ENCODE data around the gene PCBP3.

PCBP3 gene

GRCh38 chr21:45836694-45837670 is 193.5 kb downstream of the PCBP3 start:
- TF ChIP-seq ZNF274 (IDR thresholded peaks at IDR 0.05; ENCODE audit: low read depth, low read length), result no peak
- H3K4me3 ChIP-seq (ENCODE audit: low read length), result no peak overlapping the region

- no peak for TF ChIP-seq ZNF274 (IDR thresholded peaks at IDR 0.05; ENCODE audit: low read depth, low read length)
- H3K4me3 ChIP-seq (ENCODE audit: low read length), result no peak overlapping the region
These were observed 194.4 kb downstream of the PCBP3 start for GRCh38 chr21:45837936-45838335.

DNA sequence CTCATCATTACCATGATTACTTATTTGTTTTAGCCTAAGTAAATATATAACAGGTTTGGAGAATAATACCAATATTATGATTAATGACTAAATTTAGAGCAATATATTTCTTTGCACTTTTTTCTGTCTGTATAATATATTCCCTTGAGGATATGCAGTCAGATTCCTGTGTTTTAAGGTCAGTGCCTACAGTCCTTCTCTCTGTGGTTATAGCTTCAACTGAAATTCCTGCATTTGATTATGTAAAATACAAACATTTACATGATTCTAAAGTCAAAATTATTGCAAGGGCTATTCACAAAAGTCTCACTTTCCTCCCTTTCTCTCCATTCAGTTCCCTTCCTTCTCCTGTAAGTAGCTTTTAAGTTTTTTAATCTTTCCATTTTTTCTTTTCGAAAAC is 195.1 kb downstream of the PCBP3 start:
- no peak for TF ChIP-seq ZNF274 (IDR thresholded peaks at IDR 0.05; ENCODE audit: low read depth, low read length)
- no peak overlapping the region for H3K4me3 ChIP-seq (ENCODE audit: low read length)

DNA sequence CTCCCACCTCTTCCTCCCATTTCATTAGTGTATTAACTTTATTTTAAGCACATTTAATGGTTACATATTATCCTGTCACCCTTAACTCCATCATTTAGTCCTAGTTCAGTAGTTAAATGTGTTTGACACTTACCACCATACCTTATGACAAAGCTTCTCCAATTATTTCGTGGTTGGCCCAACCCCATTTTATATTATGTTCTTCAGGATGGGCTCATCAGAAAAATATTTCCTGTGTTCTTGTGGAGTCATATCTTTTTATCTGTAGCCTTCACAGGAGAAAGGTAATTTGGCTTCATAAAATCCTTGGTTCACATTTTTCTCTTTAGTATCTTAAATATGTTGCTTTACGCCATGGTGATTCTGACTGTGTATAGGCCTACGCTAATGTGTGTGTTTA is 195.7 kb downstream of the PCBP3 start:
- no peak overlapping the region for H3K4me3 ChIP-seq (ENCODE audit: low read length)
- no peak for TF ChIP-seq ZNF274 (IDR thresholded peaks at IDR 0.05; ENCODE audit: low read depth, low read length)

DNA sequence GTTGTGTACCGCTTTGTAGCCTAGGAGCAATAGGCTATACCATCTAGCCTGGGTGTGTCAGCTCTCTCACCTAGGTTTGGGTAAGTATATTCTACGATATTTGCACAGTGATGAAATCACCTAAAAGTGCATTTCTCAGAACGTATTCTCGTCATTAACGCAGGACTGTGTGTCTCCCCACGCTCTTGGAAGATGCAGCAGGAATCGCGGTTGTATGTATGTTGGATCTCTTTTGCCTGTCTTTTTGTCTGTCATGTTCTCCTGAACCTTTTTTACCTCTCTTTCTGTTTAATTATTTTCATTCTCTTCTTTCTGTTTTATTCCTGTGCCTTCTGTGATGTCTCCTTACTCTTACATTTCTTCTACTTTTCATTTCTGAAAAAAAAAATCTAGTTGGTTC is 197.5 kb downstream of the PCBP3 start:
- no peak for TF ChIP-seq ZNF274 (IDR thresholded peaks at IDR 0.05; ENCODE audit: low read depth, low read length)
- no peak overlapping the region for H3K4me3 ChIP-seq (ENCODE audit: low read length)

- TF ChIP-seq ZNF274 (IDR thresholded peaks at IDR 0.05; ENCODE audit: low read depth, low read length), result no peak
- no peak overlapping the region for H3K4me3 ChIP-seq (ENCODE audit: low read length)
These were observed 199.9 kb downstream of the PCBP3 start for GRCh38 chr21:45843426-45843825.

- H3K4me3 ChIP-seq (ENCODE audit: low read length), result no peak overlapping the region
These were observed 200.7 kb downstream of the PCBP3 start for GRCh38 chr21:45844181-45844580.

DNA sequence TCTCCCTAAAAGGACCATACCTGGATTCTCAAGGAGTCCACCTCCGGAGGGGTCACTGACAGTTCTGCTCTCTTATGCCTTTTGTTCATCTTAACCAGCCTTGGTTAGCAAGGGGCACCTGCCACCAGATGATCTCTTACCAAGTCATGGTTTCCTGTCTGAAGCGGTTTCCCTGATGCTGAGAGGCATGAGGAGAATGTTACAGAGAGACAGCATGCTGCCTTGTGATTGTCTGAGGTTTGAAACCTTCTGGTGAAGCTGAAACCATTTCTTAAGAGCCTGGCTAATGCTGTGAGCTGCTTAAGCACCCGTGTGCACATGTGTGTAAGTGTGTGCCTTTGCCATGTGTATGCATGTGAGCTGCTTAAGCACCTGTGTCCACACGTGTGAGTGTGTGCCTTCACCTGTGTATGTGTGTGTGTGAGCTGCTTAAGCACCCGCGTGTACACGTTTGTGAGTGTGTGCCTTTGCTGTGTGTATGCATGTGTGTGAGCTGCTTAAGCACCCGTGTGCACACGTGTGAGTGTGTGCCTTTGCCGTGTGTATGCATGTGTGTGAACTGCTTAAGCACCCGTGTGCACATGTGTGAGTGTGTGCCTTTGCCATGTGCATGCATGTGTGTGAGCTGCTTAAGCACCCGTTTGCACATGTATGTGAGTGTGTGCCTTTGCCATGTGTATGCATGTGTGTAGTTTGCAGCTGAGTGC is 201.7 kb downstream of the PCBP3 start:
- TF ChIP-seq ZNF274 (IDR thresholded peaks at IDR 0.05; ENCODE audit: low read depth, low read length), result no peak
- H3K4me3 ChIP-seq (ENCODE audit: low read length), result no peak overlapping the region

More at GRCh38 chr21:45844181-45844580, 200.7 kb downstream of the PCBP3 start:
- no peak for TF ChIP-seq ZNF274 (IDR thresholded peaks at IDR 0.05; ENCODE audit: low read depth, low read length)

DNA sequence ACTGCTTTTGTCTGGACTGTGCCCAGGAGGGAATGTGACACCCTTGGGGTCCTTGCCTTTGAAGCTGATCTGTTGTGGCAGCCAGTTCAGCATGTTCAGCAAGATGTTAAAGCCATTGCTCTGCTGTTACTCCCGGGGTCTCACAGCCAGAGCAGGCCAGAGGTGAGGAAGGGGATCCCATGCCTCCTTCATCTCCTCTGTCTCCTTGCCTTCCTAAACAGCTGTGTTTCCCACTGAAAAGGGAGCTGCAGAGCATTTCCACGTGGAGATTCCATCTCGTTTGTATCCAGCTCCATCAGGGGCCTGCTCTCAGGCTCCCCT is 202.2 kb downstream of the PCBP3 start:
- no peak for TF ChIP-seq ZNF274 (IDR thresholded peaks at IDR 0.05; ENCODE audit: low read depth, low read length)
- H3K4me3 ChIP-seq (ENCODE audit: low read length), result no peak overlapping the region

DNA sequence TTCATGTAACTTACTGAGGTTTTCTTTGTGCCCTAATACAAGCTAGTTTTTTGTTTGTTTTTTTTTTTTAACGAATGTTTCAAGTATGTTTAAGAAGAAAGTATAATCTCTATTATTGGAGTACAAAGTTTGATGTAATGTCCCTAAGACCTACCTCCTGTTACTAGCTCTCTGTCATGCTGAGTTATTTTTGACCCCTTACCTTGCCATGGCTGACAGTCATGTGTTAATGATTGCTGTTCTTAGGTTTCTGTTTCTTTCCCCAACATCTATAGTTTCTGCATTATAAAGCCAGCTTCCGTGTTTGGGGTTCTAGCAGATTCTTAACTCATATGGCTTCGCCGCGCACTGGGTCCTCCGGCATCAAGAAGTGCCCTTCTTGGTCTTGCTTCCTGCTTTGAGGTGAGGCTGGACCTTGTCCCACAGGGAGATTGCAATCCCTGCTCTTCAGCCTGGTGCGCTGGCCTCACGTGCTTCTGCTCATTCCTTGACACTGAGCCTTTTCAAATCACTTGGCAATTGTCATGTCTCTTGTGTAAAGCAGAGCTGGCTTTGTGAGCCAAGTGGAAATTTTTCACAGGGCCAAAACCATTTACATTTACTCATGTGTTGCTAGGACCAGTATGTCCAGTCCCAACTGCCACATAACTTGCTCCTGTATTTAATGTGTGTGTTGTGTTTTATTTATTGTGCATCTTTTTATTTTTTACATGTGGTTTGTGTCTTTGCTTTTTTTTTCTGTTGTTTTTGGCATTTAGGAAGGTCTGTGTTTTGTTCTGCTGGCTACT is 203.0 kb downstream of the PCBP3 start:
- no peak for TF ChIP-seq ZNF274 (IDR thresholded peaks at IDR 0.05; ENCODE audit: low read depth, low read length)
- H3K4me3 ChIP-seq (ENCODE audit: low read length), result no peak overlapping the region

DNA sequence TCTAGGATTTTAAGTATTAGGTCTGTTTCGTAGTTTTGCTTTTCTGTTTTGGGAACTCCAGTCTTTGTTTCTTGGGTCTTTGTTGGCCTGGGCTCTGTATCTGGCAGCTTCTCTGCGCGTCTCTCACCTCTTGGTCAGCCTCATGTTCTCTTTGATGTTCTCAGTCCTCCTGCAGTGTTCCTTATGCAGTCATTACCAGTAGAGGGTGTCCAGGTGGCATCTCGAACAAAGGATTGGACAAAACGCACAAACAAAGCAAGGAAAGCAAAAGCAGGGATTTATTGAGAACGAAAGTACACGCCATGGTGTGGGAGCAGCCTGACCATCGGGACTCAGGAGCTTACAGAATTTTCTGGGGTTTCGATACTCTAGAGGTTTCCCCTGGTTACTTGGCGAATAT is 204.3 kb downstream of the PCBP3 start:
- H3K4me3 ChIP-seq (ENCODE audit: low read length), result no peak overlapping the region
- TF ChIP-seq ZNF274 (IDR thresholded peaks at IDR 0.05; ENCODE audit: low read depth, low read length), result no peak

GRCh38 chr21:45848331-45848730 is 204.8 kb downstream of the PCBP3 start:
- TF ChIP-seq ZNF274 (IDR thresholded peaks at IDR 0.05; ENCODE audit: low read depth, low read length), result no peak
- no peak overlapping the region for H3K4me3 ChIP-seq (ENCODE audit: low read length)

GRCh38 chr21:45848805-45849204 is 205.3 kb downstream of the PCBP3 start:
- H3K4me3 ChIP-seq (ENCODE audit: low read length), result no peak overlapping the region
- no peak for TF ChIP-seq ZNF274 (IDR thresholded peaks at IDR 0.05; ENCODE audit: low read depth, low read length)

GRCh38 chr21:45849651-45850050 is 206.1 kb downstream of the PCBP3 start:
- no peak overlapping the region for H3K4me3 ChIP-seq (ENCODE audit: low read length)
- TF ChIP-seq ZNF274 (IDR thresholded peaks at IDR 0.05; ENCODE audit: low read depth, low read length), result no peak

Measured in GM08714 (cell line).